Esophagus muscularis mucosa (tissue), 4 donors: ENCODE data around the gene ITGBL1. TPM values are rescaled to one million over a fixed set of nuclear protein-coding genes. Genes with fewer than 3 reads are reported as not detected.

Experiments
- DNase-seq: peaks from one replicate; pipeline ENCODE4 v3.0.0-alpha.2; 2017; ENCODE audit errors: extremely low spot score
- H3K27ac ChIP-seq, 4 donors: fragments of 200-600 bp; sonication (generic); replicated peaks in 1 of 4; 1 replicate in 3 of 4; 2 replicates in 1 of 4; pipeline ENCODE4 v1.5.1; 2016 to 2019; ENCODE audit warnings: mild to moderate bottlenecking in 1 of 4
- H3K27me3 ChIP-seq, 4 donors: fragments of 200-600 bp; sonication (generic); one replicate each; pipeline versions ENCODE4 v1.5.1 to v1.6.0; 2016 to 2019
- H3K36me3 ChIP-seq, 4 donors: fragments of 200-600 bp; sonication (generic); one replicate each; pipeline ENCODE4 v1.5.1; 2016 to 2019
- H3K4me1 ChIP-seq, 4 donors: fragments of 200-600 bp; sonication (generic); one replicate each; pipeline ENCODE4 v1.5.1; 2016 to 2019
- H3K4me3 ChIP-seq, 4 donors: fragments of 200-600 bp; sonication (generic); 1 replicate in 2 of 4; 2 replicates in 2 of 4; pipeline ENCODE4 v1.5.1; 2016 to 2019; ENCODE audit warnings: mild to moderate bottlenecking in 4 of 4, moderate library complexity in 1 of 4
- H3K9me3 ChIP-seq, 4 donors: fragments of 200-600 bp; sonication (generic); 1 replicate in 3 of 4; 2 replicates in 1 of 4; pipeline ENCODE4 v1.5.1; 2016 to 2019
- EP300 ChIP-seq: sonication (generic); formaldehyde crosslinking; IDR thresholded peaks from one replicate; pipeline ENCODE4 v1.6.1; 2017; ENCODE audit warnings: antibody characterized with exemption
- POLR2A ChIP-seq: fragments of 450-650 bp; IDR thresholded peaks from one replicate; pipeline ENCODE4 v1.6.1; 2017; ENCODE audit warnings: antibody characterized with exemption, moderate library complexity, mild to moderate bottlenecking, low read depth
- POLR2AphosphoS5 ChIP-seq, 2 donors: sonication (generic); formaldehyde crosslinking; IDR thresholded peaks; one replicate each; pipeline ENCODE4 v1.6.1; 2017; ENCODE audit warnings: antibody characterized with exemption in 2 of 2
- WGBS: methylation state at CpG from one replicate; pipeline ENCODE4 v1.1.5; 2018; 5-methylcytosine and 5-hydroxymethylcytosine counted together
- intact Hi-C: fragments of 100-400 bp; cut with DNase I; formaldehyde crosslinking; loops from one replicate; pipeline ENCODE4 v1.15.1; 2023
- total RNA-seq, 4 donors: library from RNA; depleted of rRNA; stranded (reverse); fragments of >200 nt; gene quantifications; one replicate each; pipeline versions ENCODE4 v1.1.0 to v1.2.1, GENCODE V29; 2016
- TF ChIP-seq, protein P1 (sequence below), 3 experiments: fragments of 200-600 bp in 2 of 3; fragments of 450-650 bp in 1 of 3; sonication (generic) in 2 of 3; IDR thresholded peaks; one replicate each; pipeline ENCODE4 v1.5.1; 2017 to 2019; ENCODE audit warnings: antibody characterized with exemption in 3 of 3, mild to moderate bottlenecking in 2 of 3, moderate library complexity in 1 of 3

The ITGBL1 gene
- total RNA-seq, 4 donors from 2014 or later: 8.3 to 20.0 (median 13.8) TPM

DNA sequence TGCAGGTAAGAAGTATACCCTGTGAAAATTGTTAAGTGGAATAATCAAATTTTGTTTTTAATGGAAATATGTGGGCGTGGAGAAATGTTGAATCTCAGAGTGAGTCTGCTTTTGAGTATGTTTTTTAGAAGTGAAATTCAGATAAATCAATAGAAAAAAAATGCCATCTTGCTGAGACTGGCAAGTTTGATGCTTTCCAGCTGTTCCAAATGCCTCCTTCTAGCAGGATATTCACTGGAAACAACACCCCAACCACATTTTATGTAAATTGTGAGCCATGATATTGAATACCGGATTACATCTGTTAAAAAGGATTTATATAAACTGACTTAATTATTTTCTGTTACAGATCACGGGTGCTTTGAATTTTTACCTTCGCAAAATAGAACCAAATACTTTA lies 115.4 kb downstream of the ITGBL1 start:
- no peaks in the 10 kb centered on the region for H3K4me1 ChIP-seq
- TF ChIP-seq, protein P1, sequence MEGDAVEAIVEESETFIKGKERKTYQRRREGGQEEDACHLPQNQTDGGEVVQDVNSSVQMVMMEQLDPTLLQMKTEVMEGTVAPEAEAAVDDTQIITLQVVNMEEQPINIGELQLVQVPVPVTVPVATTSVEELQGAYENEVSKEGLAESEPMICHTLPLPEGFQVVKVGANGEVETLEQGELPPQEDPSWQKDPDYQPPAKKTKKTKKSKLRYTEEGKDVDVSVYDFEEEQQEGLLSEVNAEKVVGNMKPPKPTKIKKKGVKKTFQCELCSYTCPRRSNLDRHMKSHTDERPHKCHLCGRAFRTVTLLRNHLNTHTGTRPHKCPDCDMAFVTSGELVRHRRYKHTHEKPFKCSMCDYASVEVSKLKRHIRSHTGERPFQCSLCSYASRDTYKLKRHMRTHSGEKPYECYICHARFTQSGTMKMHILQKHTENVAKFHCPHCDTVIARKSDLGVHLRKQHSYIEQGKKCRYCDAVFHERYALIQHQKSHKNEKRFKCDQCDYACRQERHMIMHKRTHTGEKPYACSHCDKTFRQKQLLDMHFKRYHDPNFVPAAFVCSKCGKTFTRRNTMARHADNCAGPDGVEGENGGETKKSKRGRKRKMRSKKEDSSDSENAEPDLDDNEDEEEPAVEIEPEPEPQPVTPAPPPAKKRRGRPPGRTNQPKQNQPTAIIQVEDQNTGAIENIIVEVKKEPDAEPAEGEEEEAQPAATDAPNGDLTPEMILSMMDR (IDR thresholded peaks at IDR 0.05): no peak
- TF ChIP-seq EP300: no peak
- TF ChIP-seq POLR2A: no peak
- no peak for TF ChIP-seq POLR2AphosphoS5 (IDR thresholded peaks at IDR 0.05)
- WGBS: 83% methylated on average over 4 of the region's 4 CpGs
- H3K27ac ChIP-seq: no peak overlapping the region
- intact Hi-C loops: no loop called here
- no peaks in the 10 kb centered on the region for H3K9me3 ChIP-seq
- no peaks in the 10 kb centered on the region for H3K27me3 ChIP-seq
- no peak overlapping the region for H3K4me3 ChIP-seq
- H3K36me3 ChIP-seq: no peaks in the 10 kb centered on the region
- DNase-seq: no peak

DNA sequence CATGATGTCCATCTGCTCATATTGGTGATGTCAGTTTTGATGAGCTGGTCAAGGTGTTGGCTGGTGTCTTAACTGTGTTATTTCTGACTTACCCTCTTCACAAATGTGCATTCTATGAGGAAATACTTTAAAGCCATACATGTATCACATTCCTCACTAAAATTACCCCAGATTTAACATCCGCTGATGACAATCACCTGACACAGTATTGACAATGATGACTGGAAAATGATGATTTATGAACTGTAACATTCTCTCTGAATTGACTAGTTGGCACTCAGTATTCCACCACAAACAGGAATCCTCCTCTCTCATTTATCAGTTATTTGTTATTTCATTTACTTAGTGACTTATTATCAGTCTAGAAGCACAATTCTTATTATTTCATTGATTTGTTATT lies 117.3 kb downstream of the ITGBL1 start:
- Histone ChIP-seq H3K27ac (no peak overlapping the region), H3K4me3 (no peak overlapping the region), H3K36me3 (no peaks in the 10 kb centered on the region), H3K4me1 (no peaks in the 10 kb centered on the region), H3K27me3 (no peaks in the 10 kb centered on the region), H3K9me3 (no peaks in the 10 kb centered on the region)
- 96% methylated on average over 1 of the region's 1 CpG for WGBS
- intact Hi-C loops: no loop called here
- DNase-seq: no peak
- TF ChIP-seq EP300 (no peak), POLR2A (no peak), POLR2AphosphoS5 (IDR thresholded peaks at IDR 0.05) (no peak)
- TF ChIP-seq, protein P1 (IDR thresholded peaks at IDR 0.05): no peak

DNA sequence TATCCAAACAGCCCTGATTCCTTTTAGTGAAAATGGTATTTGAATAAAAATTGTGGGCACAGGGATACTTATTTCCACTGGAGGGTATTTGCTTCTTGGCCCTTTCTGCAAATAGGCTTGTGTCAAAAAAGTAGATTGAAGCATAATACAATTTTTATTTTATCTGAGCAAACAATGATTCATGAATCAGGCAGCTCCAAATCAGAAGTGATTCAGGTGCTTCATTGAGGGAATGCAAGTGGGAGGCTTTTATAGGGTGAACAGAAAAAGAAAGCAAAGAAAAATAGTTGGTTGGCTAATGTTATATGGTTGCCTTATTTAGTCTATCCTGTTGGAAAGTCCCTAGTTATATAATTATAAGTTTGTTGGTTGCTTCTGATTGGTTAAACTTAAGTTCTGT lies 117.9 kb downstream of the ITGBL1 start:
- Histone ChIP-seq H3K27me3 (no peaks in the 10 kb centered on the region), H3K27ac (no peak overlapping the region), H3K36me3 (no peaks in the 10 kb centered on the region), H3K9me3 (no peaks in the 10 kb centered on the region), H3K4me1 (no peaks in the 10 kb centered on the region), H3K4me3 (no peak overlapping the region)
- TF ChIP-seq EP300: no peak
- TF ChIP-seq, protein P1 (IDR thresholded peaks at IDR 0.05): no peak
- no peak for TF ChIP-seq POLR2AphosphoS5 (IDR thresholded peaks at IDR 0.05)
- TF ChIP-seq POLR2A: no peak
- no peak for DNase-seq
- intact Hi-C loops: no loop called here

DNA sequence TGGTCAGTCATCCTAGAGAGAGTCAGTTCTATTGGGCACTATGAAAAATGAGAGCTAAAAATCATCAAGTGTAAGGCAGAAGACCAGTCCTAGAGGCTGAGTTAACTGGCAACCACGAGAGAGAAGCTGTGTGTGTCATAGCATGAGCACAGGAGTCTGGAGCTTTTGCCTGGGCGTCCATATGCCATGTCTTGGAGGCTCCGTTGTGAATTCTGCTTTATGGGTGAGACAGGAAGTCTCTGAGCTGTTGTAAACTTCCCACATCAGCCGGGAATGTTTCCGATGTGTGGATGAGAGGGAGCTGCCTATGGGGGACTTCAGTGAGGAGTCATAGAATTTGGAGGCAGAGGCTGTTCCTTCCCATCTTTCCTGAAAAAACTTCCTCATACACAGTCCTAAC lies 120.0 kb downstream of the ITGBL1 start:
- H3K36me3 ChIP-seq: no peaks in the 10 kb centered on the region
- no peaks in the 10 kb centered on the region for H3K27me3 ChIP-seq
- no peak overlapping the region for H3K27ac ChIP-seq
- WGBS: 69% methylated on average over 4 of the region's 5 CpGs
- no peaks in the 10 kb centered on the region for H3K4me1 ChIP-seq
- H3K9me3 ChIP-seq: no peaks in the 10 kb centered on the region
- intact Hi-C loops: no loop called here
- no peak overlapping the region for H3K4me3 ChIP-seq
- TF ChIP-seq POLR2AphosphoS5 (IDR thresholded peaks at IDR 0.05) (no peak), POLR2A (no peak), EP300 (no peak)
- TF ChIP-seq, protein P1 (IDR thresholded peaks at IDR 0.05): no peak
- DNase-seq: no peak

DNA sequence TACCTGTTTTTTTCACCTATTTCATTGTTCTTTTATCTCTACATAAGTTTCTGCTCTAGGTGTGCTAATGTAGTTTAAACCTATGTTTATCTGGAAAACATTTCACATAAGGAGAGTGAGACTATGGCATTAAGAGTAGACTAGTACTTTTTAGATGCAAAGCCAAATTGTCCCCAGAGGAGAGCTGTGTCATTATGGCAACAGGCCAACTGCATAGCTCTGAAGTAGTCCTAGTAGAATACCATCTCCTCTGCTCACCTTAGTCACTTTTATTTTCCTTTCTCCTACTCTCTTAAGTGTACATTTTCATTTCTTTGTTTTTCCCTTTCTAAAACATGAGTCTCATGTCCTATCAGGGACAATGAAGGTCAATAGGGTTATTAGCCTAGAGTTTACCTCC lies 123.1 kb downstream of the ITGBL1 start:
- H3K4me1 ChIP-seq: no peaks in the 10 kb centered on the region
- TF ChIP-seq, protein P1 (IDR thresholded peaks at IDR 0.05): no peak
- no peak for TF ChIP-seq POLR2A
- no peak for TF ChIP-seq EP300
- no peak for TF ChIP-seq POLR2AphosphoS5 (IDR thresholded peaks at IDR 0.05)
- no peaks in the 10 kb centered on the region for H3K36me3 ChIP-seq
- DNase-seq: no peak
- intact Hi-C loops: no loop called here
- H3K4me3 ChIP-seq: no peak overlapping the region
- no peaks in the 10 kb centered on the region for H3K9me3 ChIP-seq
- no peak overlapping the region for H3K27ac ChIP-seq
- no peaks in the 10 kb centered on the region for H3K27me3 ChIP-seq
